Gastroesophageal sphincter (tissue), 4 donors: ENCODE measurements around the gene CCNJ. TPM values are rescaled to one million over a fixed set of nuclear protein-coding genes. Genes with fewer than 3 reads are reported as not detected.
"Not testable (repeated sequence)": the region's sequence is repeated elsewhere in the genome, so short reads cannot be mapped to it uniquely, and the experiment has no call there.

Experiments used
- ATAC-seq: fragments of 150-250 bp; one replicate; pipeline ENCODE4 v1.9.1; 2016; ENCODE audit warnings: mild to moderate bottlenecking, moderate library complexity
- H3K27ac ChIP-seq, 4 donors: fragments of 200-600 bp; sonication (generic) in 3 of 4; 1 replicate in 3 of 4; 2 replicates in 1 of 4; pipeline ENCODE4 v1.5.1; 2016 to 2019
- H3K27me3 ChIP-seq: fragments of 200-600 bp; sonication (generic); one replicate; pipeline ENCODE4 v1.5.1; 2019
- H3K36me3 ChIP-seq, 2 donors: fragments of 200-600 bp; sonication (generic); one replicate each; pipeline ENCODE4 v1.5.1; 2019; ENCODE audit warnings: control low read depth in 1 of 2
- H3K4me1 ChIP-seq, 3 donors: fragments of 200-600 bp; sonication (generic); 1 replicate in 2 of 3; 2 replicates in 1 of 3; pipeline ENCODE4 v1.5.1; 2016 to 2019; ENCODE audit warnings: control low read depth in 2 of 3
- H3K4me3 ChIP-seq, 2 donors: fragments of 200-600 bp; sonication (generic); one replicate each; pipeline ENCODE4 v1.5.1; 2019; ENCODE audit warnings: mild to moderate bottlenecking in 1 of 2, moderate library complexity in 1 of 2
- H3K9me3 ChIP-seq, 3 donors: fragments of 200-600 bp; sonication (generic); one replicate each; pipeline ENCODE4 v1.5.1; 2017 to 2019; ENCODE audit warnings: control low read depth in 2 of 3
- CTCF ChIP-seq, 4 experiments: fragments of 200-600 bp in 2 of 4; fragments of 450-650 bp in 2 of 4; sonication (generic) in 1 of 4; IDR thresholded peaks; one replicate each; pipeline ENCODE4 v1.5.1; 2017 to 2019; ENCODE audit warnings: antibody characterized with exemption in 4 of 4, mild to moderate bottlenecking in 2 of 4, moderate library complexity in 2 of 4
- EP300 ChIP-seq: sonication (generic); formaldehyde crosslinking; IDR thresholded peaks from one replicate; pipeline ENCODE4 v1.6.1; 2017; ENCODE audit warnings: antibody characterized with exemption, mild to moderate bottlenecking
- POLR2A ChIP-seq, 2 donors: fragments of 450-650 bp; IDR thresholded peaks; one replicate each; pipeline ENCODE4 v1.6.1; 2017; ENCODE audit warnings: antibody characterized with exemption in 2 of 2, mild to moderate bottlenecking in 2 of 2, moderate library complexity in 1 of 2
- POLR2AphosphoS5 ChIP-seq: sonication (generic); formaldehyde crosslinking; IDR thresholded peaks from one replicate; pipeline ENCODE4 v1.6.1; 2017; ENCODE audit warnings: antibody characterized with exemption
- WGBS, 2 donors: methylation state at CpG; one replicate each; pipeline ENCODE4 v1.1.5; 2018; ENCODE audit warnings: low coverage in 1 of 2; 5-methylcytosine and 5-hydroxymethylcytosine counted together
- total RNA-seq, 4 donors: library from RNA; depleted of rRNA; stranded (reverse); fragments of >200 nt; gene quantifications; one replicate each; pipeline ENCODE4 v1.1.0, GENCODE V29; 2016

Gene CCNJ
- total RNA-seq, 4 donors from 2014 or later, result 3.1 to 5.3 (median 4.4) TPM

DNA sequence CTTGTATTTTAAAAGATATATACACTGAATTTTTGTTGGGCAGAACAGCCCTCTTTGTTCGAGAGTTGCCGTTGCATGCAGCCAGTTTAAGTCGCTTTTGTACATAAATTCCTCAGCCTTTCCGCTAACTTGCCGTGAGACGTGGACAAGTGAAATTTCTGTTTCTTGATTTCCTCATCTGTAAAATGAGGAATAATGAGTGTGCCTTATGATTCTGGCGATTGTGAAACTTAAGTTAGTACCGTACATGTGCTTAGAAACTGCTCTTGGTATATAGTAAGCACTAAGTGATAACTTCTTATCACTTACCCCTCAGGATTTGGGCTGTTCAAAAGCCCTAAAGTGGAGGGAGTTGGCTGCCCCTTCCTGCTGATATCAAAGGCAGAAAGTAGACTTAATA is 1.4 kb downstream of the CCNJ start:
- no peak for ATAC-seq
- Histone ChIP-seq H3K27ac (peak overlapping the region in 3 of 4 donors; percentile 87 to 96 (median 92)), H3K4me3 (peak overlapping the region; percentile 55 to 87), H3K36me3 (peaks cover 0 to 11% of the 10 kb centered on the region in 2 donors), H3K27me3 (no peaks in the 10 kb centered on the region), H3K9me3 (no peaks in the 10 kb centered on the region), H3K4me1 (peaks cover 0 to 38% (median 4%) of the 10 kb centered on the region in 3 donors)
- TF ChIP-seq POLR2AphosphoS5 (no peak), CTCF (IDR thresholded peaks at IDR 0.05) (no peak)
- WGBS, 2 donors, result 29 to 33% methylated on average over 1 to 8 of the region's 8 CpGs

DNA sequence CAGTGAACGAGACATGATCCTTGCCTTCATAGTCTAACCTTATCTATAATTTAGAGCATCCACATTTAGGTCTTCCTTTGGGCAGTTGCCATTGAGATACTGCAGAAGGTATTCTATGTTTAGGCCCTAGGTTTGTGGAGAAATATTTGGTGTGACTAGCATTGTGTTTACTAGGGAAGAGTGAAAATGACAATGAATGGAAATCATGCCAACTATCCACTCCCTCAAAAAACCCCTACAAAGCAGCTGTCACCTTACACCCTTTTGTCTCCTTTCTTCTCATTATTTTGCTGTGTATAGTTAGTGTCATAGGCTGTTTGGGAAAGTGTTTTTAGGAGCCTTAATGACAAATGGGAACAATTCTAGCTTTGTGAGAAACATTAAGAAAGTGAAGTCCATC is 3.2 kb downstream of the CCNJ start:
- 87 to 100% methylated on average over 1 of the region's 1 CpG for WGBS, 2 donors
- TF ChIP-seq CTCF (IDR thresholded peaks at IDR 0.05) (no peak), POLR2A (IDR thresholded peaks at IDR 0.05) (no peak), POLR2AphosphoS5 (no peak), EP300 (no peak)
- ATAC-seq, result no peak

GRCh38 chr10:96047004-96047649 is 3.7 kb downstream of the CCNJ start:
- Histone ChIP-seq H3K27me3 (no peaks in the 10 kb centered on the region), H3K27ac (no peak overlapping the region), H3K36me3 (peaks cover 0 to 15% of the 10 kb centered on the region in 2 donors), H3K4me3 (no peak overlapping the region), H3K4me1 (peaks cover 0 to 38% (median 4%) of the 10 kb centered on the region in 3 donors), H3K9me3 (no peaks in the 10 kb centered on the region)
- ATAC-seq, result no peak
- WGBS, 2 donors, result 77% methylated on average over 2 of the region's 4 CpGs; no CpG with 5 or more reads in 1 of the 2 donors
- TF ChIP-seq POLR2A (IDR thresholded peaks at IDR 0.05) (no peak), POLR2AphosphoS5 (no peak), EP300 (no peak), CTCF (IDR thresholded peaks at IDR 0.05) (no peak)

More for the DNA sequence above, 3.2 kb downstream of the CCNJ start:
- Histone ChIP-seq H3K4me1 (peaks cover 0 to 38% (median 4%) of the 10 kb centered on the region in 3 donors), H3K9me3 (no peaks in the 10 kb centered on the region), H3K27ac (no peak overlapping the region), H3K4me3 (no peak overlapping the region), H3K36me3 (peaks cover 0 to 15% of the 10 kb centered on the region in 2 donors), H3K27me3 (no peaks in the 10 kb centered on the region)

DNA sequence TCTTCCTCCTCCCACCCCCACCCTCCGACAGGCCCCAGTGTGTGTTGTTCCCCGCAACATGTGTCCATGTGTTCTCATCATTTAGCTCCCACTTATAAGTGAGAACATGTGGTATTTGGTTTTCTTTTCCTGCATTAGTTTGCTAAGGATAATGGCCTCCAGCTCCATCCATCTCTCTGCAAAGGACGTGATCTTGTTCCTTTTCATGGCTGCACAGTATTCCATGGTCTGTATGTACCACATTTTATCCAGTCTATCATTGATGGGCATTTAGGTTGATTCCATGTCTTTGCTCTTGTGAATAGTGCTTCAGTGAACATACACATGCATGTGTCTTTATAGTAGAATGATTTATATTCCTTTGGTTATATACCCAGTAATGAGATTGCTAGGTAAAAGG is 4.5 kb downstream of the CCNJ start:
- H3K4me3 ChIP-seq, H3K9me3 ChIP-seq, H3K27me3 ChIP-seq, ATAC-seq, H3K27ac ChIP-seq: not testable (repeated sequence)
- H3K4me1 ChIP-seq, result peaks cover 0 to 30% (median 4%) of the 10 kb centered on the region in 3 donors
- 62 to 100% methylated on average over 2 of the region's 3 CpGs for WGBS, 2 donors
- H3K36me3 ChIP-seq, result peaks cover 0 to 15% of the 10 kb centered on the region in 2 donors

GRCh38 chr10:96049340-96049739 is 6.0 kb downstream of the CCNJ start:
- Histone ChIP-seq H3K9me3 (no peaks in the 10 kb centered on the region), H3K4me1 (peaks cover 0 to 27% (median 4%) of the 10 kb centered on the region in 3 donors), H3K4me3 (no peak overlapping the region), H3K27me3 (no peaks in the 10 kb centered on the region), H3K36me3 (peaks cover 0 to 15% of the 10 kb centered on the region in 2 donors), H3K27ac (no peak overlapping the region)
- WGBS, 2 donors, result 74 to 83% methylated on average over 1 to 2 of the region's 2 CpGs
- no peak for ATAC-seq
- TF ChIP-seq POLR2AphosphoS5 (no peak), POLR2A (IDR thresholded peaks at IDR 0.05) (no peak), EP300 (no peak), CTCF (IDR thresholded peaks at IDR 0.05) (no peak)
